ENCODE data around the gene NASP. TPM values are rescaled to one million over a fixed set of nuclear protein-coding genes. Genes with fewer than 3 reads are reported as not detected.

NASP gene
- total RNA-seq: 455 and 466 TPM in 2 replicates
- long read RNA-seq, transcript NASP-207 (5 exons, 604 nt): minor isoform, 26 of 548 reads
- long read RNA-seq, transcript NASP-201 (15 exons, 3,207 nt): minor isoform, 62 of 548 reads
- long read RNA-seq, transcript NASP-202 (14 exons, 1,538 nt): major isoform, 290 of 548 reads
- long read RNA-seq, partial matches to known transcripts: 112 of 548 reads
- long read RNA-seq, other reads (novel, unspliced or antisense): 54 of 548 reads

GRCh38 chr1:45583666-45584350 lies at the start of gene NASP:
TSS of gene NASP (plus strand) at chr1:45584041. CDS start at chr1:45584147, 106 bp downstream.
- Mint-ChIP-seq H3K27me3 (ENCODE audit: low read depth) (peaks cover 13% of the 10 kb centered on the region), H3K4me1 (peaks cover 30% of the 10 kb centered on the region), H3K9me3 (no peaks in the 10 kb centered on the region), H3K27ac (ENCODE audit: unreplicated experiment) (peak within 1 kb of the TSS; percentile 100), H3K36me3 (ENCODE audit: low read depth) (peaks cover 6% of the 10 kb centered on the region), H3K4me3 (peak within 1 kb of the TSS; percentile 97)
- TF ChIP-seq CTCF (conservative IDR thresholded peaks at IDR 0.05): no peak
- peak; percentile 95 for DNase-seq (ENCODE audit: low read depth, low spot score)

GRCh38 chr1:45535988-45536766 lies 47.7 kb upstream of the NASP start:
- H3K36me3 Mint-ChIP-seq (ENCODE audit: low read depth): no peaks in the 10 kb centered on the region
- H3K4me1 Mint-ChIP-seq: no peaks in the 10 kb centered on the region
- H3K27ac Mint-ChIP-seq (ENCODE audit: unreplicated experiment): no peak overlapping the region
- H3K4me3 Mint-ChIP-seq: no peak overlapping the region
- no peak for DNase-seq (ENCODE audit: low read depth, low spot score)
- H3K9me3 Mint-ChIP-seq: no peaks in the 10 kb centered on the region
- TF ChIP-seq CTCF (conservative IDR thresholded peaks at IDR 0.05): no peak
- H3K27me3 Mint-ChIP-seq (ENCODE audit: low read depth): no peaks in the 10 kb centered on the region

GRCh38 chr1:45536886-45537285 lies 47.0 kb upstream of the NASP start:
- Mint-ChIP-seq H3K4me1 (no peaks in the 10 kb centered on the region), H3K4me3 (no peak overlapping the region), H3K27me3 (ENCODE audit: low read depth) (no peaks in the 10 kb centered on the region), H3K36me3 (ENCODE audit: low read depth) (no peaks in the 10 kb centered on the region), H3K27ac (ENCODE audit: unreplicated experiment) (no peak overlapping the region), H3K9me3 (no peaks in the 10 kb centered on the region)
- no peak for TF ChIP-seq CTCF (conservative IDR thresholded peaks at IDR 0.05)
- DNase-seq (ENCODE audit: low read depth, low spot score): no peak

- no peak for DNase-seq (ENCODE audit: low read depth, low spot score)
- TF ChIP-seq CTCF (conservative IDR thresholded peaks at IDR 0.05): no peak
- peaks cover 15% of the 10 kb centered on the region for H3K27me3 Mint-ChIP-seq (ENCODE audit: low read depth)
- no peaks in the 10 kb centered on the region for H3K9me3 Mint-ChIP-seq
- no peak overlapping the region for H3K27ac Mint-ChIP-seq (ENCODE audit: unreplicated experiment)
- no peak overlapping the region for H3K4me3 Mint-ChIP-seq
- H3K4me1 Mint-ChIP-seq: no peaks in the 10 kb centered on the region
- no peaks in the 10 kb centered on the region for H3K36me3 Mint-ChIP-seq (ENCODE audit: low read depth)
Observed at GRCh38 chr1:45541193-45541592, 42.6 kb upstream of the NASP start.

GRCh38 chr1:45542591-45542990 lies 41.2 kb upstream of the NASP start:
- H3K4me3 Mint-ChIP-seq: no peak overlapping the region
- H3K27me3 Mint-ChIP-seq (ENCODE audit: low read depth): peaks cover 15% of the 10 kb centered on the region
- H3K27ac Mint-ChIP-seq (ENCODE audit: unreplicated experiment): no peak overlapping the region
- DNase-seq (ENCODE audit: low read depth, low spot score): no peak
- TF ChIP-seq CTCF (conservative IDR thresholded peaks at IDR 0.05): no peak
- H3K36me3 Mint-ChIP-seq (ENCODE audit: low read depth): no peaks in the 10 kb centered on the region
- no peaks in the 10 kb centered on the region for H3K9me3 Mint-ChIP-seq
- no peaks in the 10 kb centered on the region for H3K4me1 Mint-ChIP-seq
